Muscle layer of colon (tissue), 2 donors: ENCODE measurements around the gene KCNMA1.
A peak's percentile ranks its signal among the peaks of the same experiment; 100 is the strongest.

Experiments used
- H3K27ac ChIP-seq: one replicate; pipeline ENCODE4 v1.7.0; 2013; ENCODE audit warnings: low read depth, mild to moderate bottlenecking, low read length, moderate library complexity
- H3K27me3 ChIP-seq, 2 donors: one replicate each; pipeline ENCODE4 v1.7.0; 2013; ENCODE audit warnings: low read length in 2 of 2, mild to moderate bottlenecking in 2 of 2; ENCODE audit not compliant: insufficient read depth in 2 of 2, control insufficient read depth in 1 of 2
- H3K36me3 ChIP-seq: one replicate; pipeline ENCODE4 v1.7.0; 2013; ENCODE audit warnings: mild to moderate bottlenecking, low read length; ENCODE audit not compliant: insufficient read depth
- H3K4me1 ChIP-seq: one replicate; pipeline ENCODE4 v1.7.0; 2013; ENCODE audit warnings: mild to moderate bottlenecking, low read length; ENCODE audit not compliant: insufficient read depth
- H3K4me3 ChIP-seq, 2 donors: one replicate each; pipeline ENCODE4 v1.7.0; 2013; ENCODE audit warnings: low read length in 2 of 2, low read depth in 1 of 2, mild to moderate bottlenecking in 1 of 2, moderate library complexity in 1 of 2
- H3K9ac ChIP-seq: one replicate; pipeline ENCODE4 v1.7.0; 2013; ENCODE audit warnings: low read length
- H3K9me3 ChIP-seq: one replicate; pipeline ENCODE4 v1.7.0; 2013; ENCODE audit warnings: mild to moderate bottlenecking, low read length
- donor health status: abdominal sarcoma.
- donor health status: Adenocarcinoma of cecum.

KCNMA1 gene

GRCh38 chr10:77192402-77192801 lies 445.2 kb downstream of the KCNMA1 start:
- Histone ChIP-seq H3K27ac (peak overlapping the region; percentile 94), H3K4me3 (no peak overlapping the region), H3K4me1 (peaks cover 50% of the 10 kb centered on the region), H3K27me3 (no peaks in the 10 kb centered on the region), H3K36me3 (no peaks in the 10 kb centered on the region), H3K9ac (no peak overlapping the region), H3K9me3 (no peaks in the 10 kb centered on the region)

DNA sequence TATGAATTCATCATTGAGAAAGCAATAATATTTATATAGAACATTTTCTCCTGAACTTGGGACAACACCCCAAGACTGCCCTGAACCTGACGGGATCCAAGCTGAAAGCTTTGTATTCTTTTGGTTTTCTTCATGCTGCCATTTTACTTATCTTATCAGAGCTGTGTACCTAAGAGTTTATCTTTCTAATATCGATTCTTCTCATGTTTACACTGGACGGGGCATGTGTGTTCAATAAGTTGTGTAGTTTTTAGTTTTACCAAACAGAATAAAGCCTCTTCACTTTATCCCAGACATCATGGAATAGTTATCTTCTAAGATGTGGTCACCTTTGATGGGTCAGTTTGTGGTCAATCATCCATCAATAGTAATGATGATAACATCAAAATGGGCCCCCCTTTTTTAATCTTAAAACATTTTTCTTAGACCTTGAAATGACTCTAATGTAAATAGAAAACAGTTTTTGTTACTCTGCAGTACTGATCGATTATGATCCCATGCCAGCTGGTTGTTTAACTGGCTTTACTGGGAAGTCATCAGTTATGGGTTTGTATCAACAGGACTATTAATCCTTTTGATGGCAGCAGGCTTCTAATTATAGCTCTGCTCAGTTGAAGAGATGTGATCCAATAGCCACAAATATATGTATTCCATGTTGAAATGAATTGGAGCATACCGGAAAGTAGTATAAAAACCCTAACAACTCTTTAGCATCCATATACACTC lies 446.1 kb downstream of the KCNMA1 start:
- H3K9me3 ChIP-seq = no peaks in the 10 kb centered on the region
- H3K27me3 ChIP-seq = no peaks in the 10 kb centered on the region

GRCh38 chr10:77190291-77190690 lies 447.3 kb downstream of the KCNMA1 start:
- H3K4me1 ChIP-seq = peaks cover 51% of the 10 kb centered on the region
- no peak overlapping the region for H3K4me3 ChIP-seq
- peak overlapping the region; percentile 12 for H3K27ac ChIP-seq

More for the DNA sequence above, 446.1 kb downstream of the KCNMA1 start:
- no peak overlapping the region for H3K4me3 ChIP-seq
- H3K9ac ChIP-seq = no peak overlapping the region
- peak overlapping the region; percentile 94 for H3K27ac ChIP-seq
- H3K4me1 ChIP-seq = peaks cover 51% of the 10 kb centered on the region
- no peaks in the 10 kb centered on the region for H3K36me3 ChIP-seq

DNA sequence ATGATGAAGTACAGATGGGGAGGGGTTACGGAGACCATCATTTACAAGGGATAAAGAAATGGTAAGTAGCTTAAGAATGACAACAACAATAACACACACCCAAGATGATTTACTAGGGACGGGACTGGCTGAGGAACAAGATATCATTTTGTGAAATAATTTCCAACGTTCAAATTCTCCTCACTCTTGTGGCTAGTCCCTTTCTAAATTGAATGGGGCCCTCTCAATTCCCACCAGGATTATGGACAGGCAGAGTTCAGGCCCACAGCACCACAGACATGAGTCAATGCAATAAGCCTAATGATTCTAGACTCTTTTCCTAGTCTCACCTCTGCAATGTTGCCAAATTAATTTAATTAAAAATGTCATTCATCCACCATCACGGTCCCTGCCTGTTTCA lies 448.1 kb downstream of the KCNMA1 start:
- Histone ChIP-seq H3K27ac (no peak overlapping the region), H3K27me3 (no peaks in the 10 kb centered on the region), H3K9ac (no peak overlapping the region), H3K4me3 (no peak overlapping the region), H3K9me3 (no peaks in the 10 kb centered on the region), H3K36me3 (no peaks in the 10 kb centered on the region), H3K4me1 (peaks cover 48% of the 10 kb centered on the region)

More at GRCh38 chr10:77190291-77190690, 447.3 kb downstream of the KCNMA1 start:
- no peaks in the 10 kb centered on the region for H3K36me3 ChIP-seq
- no peak overlapping the region for H3K9ac ChIP-seq
- H3K27me3 ChIP-seq = no peaks in the 10 kb centered on the region
- H3K9me3 ChIP-seq = no peaks in the 10 kb centered on the region

DNA sequence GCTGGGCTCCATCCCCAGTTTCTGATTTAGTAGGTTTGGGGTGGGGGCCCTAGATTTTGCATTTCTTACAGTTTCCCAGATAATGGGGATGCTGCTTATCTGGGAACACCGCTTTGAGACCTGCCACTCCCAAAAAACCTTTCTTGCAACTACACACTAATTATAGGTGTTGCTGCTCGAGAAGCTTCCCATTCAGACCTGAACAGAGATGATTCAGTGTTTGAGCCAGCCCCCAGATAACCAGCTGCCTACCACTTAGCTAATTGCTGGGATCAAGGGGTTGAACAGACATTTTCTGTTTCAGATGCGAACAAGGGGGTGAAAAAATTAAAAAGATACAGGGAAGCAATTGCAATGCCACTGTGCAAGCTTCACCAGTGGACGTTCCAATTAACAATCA lies 448.5 kb downstream of the KCNMA1 start:
- H3K27ac ChIP-seq = peak overlapping the region; percentile 41
- H3K9me3 ChIP-seq = no peaks in the 10 kb centered on the region
- H3K4me3 ChIP-seq = no peak overlapping the region
- H3K36me3 ChIP-seq = no peaks in the 10 kb centered on the region
- H3K27me3 ChIP-seq = no peaks in the 10 kb centered on the region
- H3K9ac ChIP-seq = no peak overlapping the region
- peaks cover 44% of the 10 kb centered on the region for H3K4me1 ChIP-seq

GRCh38 chr10:77188521-77188920 lies 449.1 kb downstream of the KCNMA1 start:
- no peak overlapping the region for H3K9ac ChIP-seq
- peaks cover 38% of the 10 kb centered on the region for H3K4me1 ChIP-seq
- peak overlapping the region; percentile 41 for H3K27ac ChIP-seq
- H3K27me3 ChIP-seq = no peaks in the 10 kb centered on the region
- no peaks in the 10 kb centered on the region for H3K9me3 ChIP-seq
- H3K4me3 ChIP-seq = no peak overlapping the region
- H3K36me3 ChIP-seq = no peaks in the 10 kb centered on the region

GRCh38 chr10:77188000-77188395 lies 449.6 kb downstream of the KCNMA1 start:
- no peaks in the 10 kb centered on the region for H3K36me3 ChIP-seq
- H3K27ac ChIP-seq = peak overlapping the region; percentile 36
- H3K9me3 ChIP-seq = no peaks in the 10 kb centered on the region
- no peaks in the 10 kb centered on the region for H3K27me3 ChIP-seq
- peaks cover 36% of the 10 kb centered on the region for H3K4me1 ChIP-seq
- H3K4me3 ChIP-seq = no peak overlapping the region
- peak overlapping the region; percentile 16 for H3K9ac ChIP-seq

GRCh38 chr10:77187376-77187999 lies 450.1 kb downstream of the KCNMA1 start:
- Histone ChIP-seq H3K4me1 (peaks cover 38% of the 10 kb centered on the region), H3K36me3 (no peaks in the 10 kb centered on the region)

GRCh38 chr10:77186936-77187335 lies 450.7 kb downstream of the KCNMA1 start:
- Histone ChIP-seq H3K27me3 (no peaks in the 10 kb centered on the region), H3K9ac (no peak overlapping the region), H3K36me3 (no peaks in the 10 kb centered on the region), H3K4me3 (no peak overlapping the region), H3K9me3 (no peaks in the 10 kb centered on the region), H3K27ac (no peak overlapping the region), H3K4me1 (peaks cover 38% of the 10 kb centered on the region)

More at GRCh38 chr10:77187376-77187999, 450.1 kb downstream of the KCNMA1 start:
- Histone ChIP-seq H3K27ac (peak overlapping the region; percentile 36), H3K9ac (peak overlapping the region; percentile 16), H3K27me3 (no peaks in the 10 kb centered on the region), H3K9me3 (no peaks in the 10 kb centered on the region), H3K4me3 (no peak overlapping the region)

DNA sequence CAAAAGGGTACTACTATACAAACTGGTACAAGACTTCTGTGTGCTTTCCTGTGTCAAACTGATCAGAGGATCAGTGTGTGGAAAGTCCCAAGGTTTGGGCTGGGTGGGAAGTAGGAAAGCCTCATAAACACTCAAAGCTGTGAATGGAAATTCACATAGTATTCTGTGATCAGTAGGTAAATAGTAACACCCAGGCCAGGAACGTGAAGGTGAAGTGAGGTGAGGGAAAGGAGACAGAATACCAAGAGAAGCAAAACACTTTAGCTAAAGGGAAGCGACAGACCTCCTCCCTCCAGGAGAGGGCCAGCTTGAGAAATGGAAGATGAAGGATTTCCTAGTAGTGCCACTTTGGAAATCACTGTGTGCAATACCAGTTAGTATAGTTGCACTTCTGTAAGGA lies 451.9 kb downstream of the KCNMA1 start:
- Histone ChIP-seq H3K36me3 (no peaks in the 10 kb centered on the region), H3K9me3 (no peaks in the 10 kb centered on the region), H3K4me1 (peaks cover 30% of the 10 kb centered on the region), H3K27me3 (no peaks in the 10 kb centered on the region), H3K4me3 (no peak overlapping the region), H3K27ac (no peak overlapping the region), H3K9ac (no peak overlapping the region)

GRCh38 chr10:77182803-77183202 lies 454.8 kb downstream of the KCNMA1 start:
- Histone ChIP-seq H3K4me3 (no peak overlapping the region), H3K9ac (no peak overlapping the region), H3K9me3 (no peaks in the 10 kb centered on the region), H3K27ac (peak overlapping the region; percentile 50), H3K36me3 (no peaks in the 10 kb centered on the region), H3K4me1 (peaks cover 36% of the 10 kb centered on the region), H3K27me3 (no peaks in the 10 kb centered on the region)

- no peak overlapping the region for H3K27ac ChIP-seq
- H3K4me3 ChIP-seq = no peak overlapping the region
- peaks cover 34% of the 10 kb centered on the region for H3K4me1 ChIP-seq
- no peaks in the 10 kb centered on the region for H3K27me3 ChIP-seq
- H3K36me3 ChIP-seq = no peaks in the 10 kb centered on the region
- no peaks in the 10 kb centered on the region for H3K9me3 ChIP-seq
- no peak overlapping the region for H3K9ac ChIP-seq
Measured at GRCh38 chr10:77180794-77181193, 456.8 kb downstream of the KCNMA1 start.
